Activated T-cell treated with anti-CD3 and anti-CD28 coated beads, Interleukin-2, amount 50 U/mL, for 4 hours (primary cell): Measurements from ENCODE around the gene SHH. TPM values are rescaled to one million over a fixed set of nuclear protein-coding genes. Genes with fewer than 3 reads are reported as not detected.

Experiments
- ATAC-seq, 2 donors: fragments of 200-7000 bp; cut with Tn5 transposase; one replicate each; pipeline ENCODE4 v1.10.0; 2021
- DNase-seq: peaks from one replicate; pipeline ENCODE4 v3.0.0-alpha.2; 2020
- H3K27me3 Mint-ChIP-seq: one replicate; pipeline ENCODE4 v1.8.0; 2021; ENCODE audit warnings: low read depth, mixed read lengths
- H3K36me3 Mint-ChIP-seq: one replicate; pipeline ENCODE4 v1.8.0; 2022; ENCODE audit warnings: mixed read lengths; ENCODE audit not compliant: insufficient read depth
- H3K4me1 Mint-ChIP-seq: one replicate; pipeline ENCODE4 v1.8.0; 2021; ENCODE audit warnings: low read depth, mixed read lengths
- H3K4me3 Mint-ChIP-seq: one replicate; pipeline ENCODE4 v1.8.0; 2021; ENCODE audit warnings: mild to moderate bottlenecking, moderate library complexity, mixed read lengths
- H3K9me3 Mint-ChIP-seq: one replicate; pipeline ENCODE4 v1.8.0; 2021; ENCODE audit warnings: mixed read lengths
- total RNA-seq, 3 donors: library from RNA; stranded (reverse); gene quantifications; one replicate each; pipeline ENCODE4 v1.2.1, GENCODE V29; 2021

SHH gene
- total RNA-seq, 3 donors from 2014 or later: 0.05 TPM; not detected in 1

GRCh38 chr7:155835446-155836215 lies 23.4 kb upstream of the SHH start:
- no peaks in the 10 kb centered on the region for H3K4me1 Mint-ChIP-seq
- no peak for ATAC-seq
- no peaks in the 10 kb centered on the region for H3K9me3 Mint-ChIP-seq
- H3K27me3 Mint-ChIP-seq: peaks cover 2% of the 10 kb centered on the region
- no peak overlapping the region for H3K4me3 Mint-ChIP-seq
- no peaks in the 10 kb centered on the region for H3K36me3 Mint-ChIP-seq
- DNase-seq: no peak

GRCh38 chr7:155834486-155835048 lies 22.3 kb upstream of the SHH start:
- H3K4me1 Mint-ChIP-seq: no peaks in the 10 kb centered on the region
- no peaks in the 10 kb centered on the region for H3K36me3 Mint-ChIP-seq
- ATAC-seq (no peak), DNase-seq (no peak)
- H3K4me3 Mint-ChIP-seq: no peak overlapping the region
- peaks cover 4% of the 10 kb centered on the region for H3K27me3 Mint-ChIP-seq
- no peaks in the 10 kb centered on the region for H3K9me3 Mint-ChIP-seq

GRCh38 chr7:155833651-155834050 lies 21.4 kb upstream of the SHH start:
- Mint-ChIP-seq H3K36me3 (no peaks in the 10 kb centered on the region), H3K4me3 (no peak overlapping the region), H3K4me1 (no peaks in the 10 kb centered on the region), H3K9me3 (no peaks in the 10 kb centered on the region), H3K27me3 (peaks cover 6% of the 10 kb centered on the region)
- ATAC-seq: no peak
- DNase-seq: no peak

GRCh38 chr7:155832581-155832981 lies 20.3 kb upstream of the SHH start:
- ATAC-seq (no peak), DNase-seq (no peak)
- H3K36me3 Mint-ChIP-seq: no peaks in the 10 kb centered on the region
- peaks cover 10% of the 10 kb centered on the region for H3K27me3 Mint-ChIP-seq
- no peak overlapping the region for H3K4me3 Mint-ChIP-seq
- H3K9me3 Mint-ChIP-seq: no peaks in the 10 kb centered on the region
- H3K4me1 Mint-ChIP-seq: no peaks in the 10 kb centered on the region

- Mint-ChIP-seq H3K4me3 (no peak overlapping the region), H3K9me3 (no peaks in the 10 kb centered on the region), H3K27me3 (peaks cover 14% of the 10 kb centered on the region), H3K4me1 (no peaks in the 10 kb centered on the region), H3K36me3 (no peaks in the 10 kb centered on the region)
- no peak for ATAC-seq
- no peak for DNase-seq
Observed at GRCh38 chr7:155831807-155832524, 19.7 kb upstream of the SHH start.

GRCh38 chr7:155830961-155831806 lies 18.9 kb upstream of the SHH start:
- Mint-ChIP-seq H3K4me3 (no peak overlapping the region), H3K36me3 (no peaks in the 10 kb centered on the region), H3K9me3 (no peaks in the 10 kb centered on the region), H3K27me3 (peaks cover 14% of the 10 kb centered on the region), H3K4me1 (no peaks in the 10 kb centered on the region)
- no peak for DNase-seq
- no peak for ATAC-seq

GRCh38 chr7:155829796-155830470 lies 17.7 kb upstream of the SHH start:
- H3K4me1 Mint-ChIP-seq: no peaks in the 10 kb centered on the region
- ATAC-seq (no peak), DNase-seq (no peak)
- peaks cover 16% of the 10 kb centered on the region for H3K27me3 Mint-ChIP-seq
- H3K36me3 Mint-ChIP-seq: no peaks in the 10 kb centered on the region
- H3K4me3 Mint-ChIP-seq: no peak overlapping the region
- no peaks in the 10 kb centered on the region for H3K9me3 Mint-ChIP-seq

- H3K27me3 Mint-ChIP-seq: peaks cover 33% of the 10 kb centered on the region
- no peak for ATAC-seq
- H3K4me3 Mint-ChIP-seq: no peak overlapping the region
- no peak for DNase-seq
- H3K9me3 Mint-ChIP-seq: no peaks in the 10 kb centered on the region
- no peaks in the 10 kb centered on the region for H3K4me1 Mint-ChIP-seq
- no peaks in the 10 kb centered on the region for H3K36me3 Mint-ChIP-seq
Observed at GRCh38 chr7:155825336-155825735, 13.1 kb upstream of the SHH start.

- H3K27me3 Mint-ChIP-seq: peaks cover 33% of the 10 kb centered on the region
- H3K4me1 Mint-ChIP-seq: no peaks in the 10 kb centered on the region
- no peaks in the 10 kb centered on the region for H3K9me3 Mint-ChIP-seq
- no peak for DNase-seq
- no peak for ATAC-seq
- no peak overlapping the region for H3K4me3 Mint-ChIP-seq
- no peaks in the 10 kb centered on the region for H3K36me3 Mint-ChIP-seq
Observed at GRCh38 chr7:155824227-155824886, 12.1 kb upstream of the SHH start.

GRCh38 chr7:155821851-155822250 lies 9.6 kb upstream of the SHH start:
- Mint-ChIP-seq H3K4me3 (no peak overlapping the region), H3K27me3 (peaks cover 36% of the 10 kb centered on the region), H3K9me3 (no peaks in the 10 kb centered on the region), H3K36me3 (no peaks in the 10 kb centered on the region), H3K4me1 (no peaks in the 10 kb centered on the region)
- no peak for ATAC-seq
- DNase-seq: no peak

GRCh38 chr7:155820788-155821187 lies 8.5 kb upstream of the SHH start:
- Mint-ChIP-seq H3K4me1 (no peaks in the 10 kb centered on the region), H3K4me3 (no peak overlapping the region), H3K27me3 (peaks cover 39% of the 10 kb centered on the region), H3K9me3 (no peaks in the 10 kb centered on the region), H3K36me3 (no peaks in the 10 kb centered on the region)
- ATAC-seq (no peak), DNase-seq (no peak)

- peaks cover 44% of the 10 kb centered on the region for H3K27me3 Mint-ChIP-seq
- no peak for ATAC-seq
Observed at GRCh38 chr7:155820246-155820645, 8.0 kb upstream of the SHH start.

GRCh38 chr7:155819186-155819585 lies 6.9 kb upstream of the SHH start:
- H3K4me3 Mint-ChIP-seq: no peak overlapping the region
- ATAC-seq (no peak), DNase-seq (no peak)
- peaks cover 4% of the 10 kb centered on the region for H3K4me1 Mint-ChIP-seq
- H3K9me3 Mint-ChIP-seq: no peaks in the 10 kb centered on the region
- H3K36me3 Mint-ChIP-seq: no peaks in the 10 kb centered on the region
- H3K27me3 Mint-ChIP-seq: peaks cover 44% of the 10 kb centered on the region

More at GRCh38 chr7:155820246-155820645, 8.0 kb upstream of the SHH start:
- H3K9me3 Mint-ChIP-seq: no peaks in the 10 kb centered on the region
- no peaks in the 10 kb centered on the region for H3K36me3 Mint-ChIP-seq
- DNase-seq: no peak
- peaks cover 4% of the 10 kb centered on the region for H3K4me1 Mint-ChIP-seq
- no peak overlapping the region for H3K4me3 Mint-ChIP-seq
